ENCODE measurements around the gene BTBD7. TPM values are rescaled to one million over a fixed set of nuclear protein-coding genes. Genes with fewer than 3 reads are reported as not detected.

The BTBD7 gene
- total RNA-seq, 1 experiment from 2014 or later: 24.7 TPM

- H3K27ac ChIP-seq (ENCODE audit: low read length): no peak overlapping the region
Measured at GRCh38 chr14:93317210-93317874, 15.5 kb downstream of the BTBD7 start.

GRCh38 chr14:93316716-93317115, 16.1 kb downstream of the BTBD7 start:
- ATAC-seq: no peak
- Histone ChIP-seq H3K4me1 (ENCODE audit: control insufficient read depth, insufficient read depth, low read length) (peaks cover 22% of the 10 kb centered on the region), H3K27me3 (ENCODE audit: control insufficient read depth, insufficient read depth, low read length) (no peaks in the 10 kb centered on the region), H3K27ac (ENCODE audit: low read length) (no peak overlapping the region), H3K9me3 (ENCODE audit: control insufficient read depth, insufficient read depth, low read depth, low read length) (no peaks in the 10 kb centered on the region), H3K36me3 (ENCODE audit: control insufficient read depth, insufficient read depth, low read length) (no peaks in the 10 kb centered on the region), H3K4me3 (ENCODE audit: low read depth in 2 of 2, low read length in 2 of 2) (no peak overlapping the region)
- BruUV-seq (replicated peaks): no TSS peak
- intact Hi-C loops (cut with micrococcal nuclease; ENCODE audit: unreplicated experiment): no loop called here
- in situ Hi-C loops (cut with HindIII; ENCODE audit: low pct_unique_long_range_greater_than_20kb, low sequenced_read_pairs): no loop called here
- ChIA-PET CTCF (no interaction called here), POLR2A (interaction anchor here (0.6 kb wide), 1 partner anchor 85 kb away, joined by 3 read pairs; no protein-coding TSS in a partner anchor)
- no peak for DNase-seq (ENCODE audit: low read depth, low spot score)
- no peak for TF ChIP-seq REST (IDR thresholded peaks at IDR 0.05; ENCODE audit: insufficient read depth in 1 of 2, low read depth in 2 of 2, low read length in 1 of 2)
- TF ChIP-seq TCF7L2 (IDR thresholded peaks at IDR 0.05; ENCODE audit: low read depth, low read length): no peak
- no peak for TF ChIP-seq SIN3A (IDR thresholded peaks at IDR 0.05; ENCODE audit: borderline replicate concordance, insufficient read depth, low read depth, low read length)
- no peak for TF ChIP-seq CTCF (IDR thresholded peaks at IDR 0.05)

More at GRCh38 chr14:93317210-93317874, 15.5 kb downstream of the BTBD7 start:
- in situ Hi-C loops (cut with HindIII; ENCODE audit: low pct_unique_long_range_greater_than_20kb, low sequenced_read_pairs) (no loop called here), intact Hi-C loops (cut with micrococcal nuclease; ENCODE audit: unreplicated experiment) (no loop called here)
- TF ChIP-seq REST (IDR thresholded peaks at IDR 0.05; ENCODE audit: insufficient read depth in 1 of 2, low read depth in 2 of 2, low read length in 1 of 2) (no peak), TCF7L2 (IDR thresholded peaks at IDR 0.05; ENCODE audit: low read depth, low read length) (no peak), CTCF (IDR thresholded peaks at IDR 0.05) (no peak), POLR2AphosphoS5 (IDR thresholded peaks at IDR 0.05; ENCODE audit: low read depth, low read length) (no peak), SIN3A (IDR thresholded peaks at IDR 0.05; ENCODE audit: borderline replicate concordance, insufficient read depth, low read depth, low read length) (no peak)
- CTCF ChIA-PET: no interaction called here
- no peak for DNase-seq (ENCODE audit: low read depth, low spot score)
- no peak overlapping the region for H3K4me3 ChIP-seq (ENCODE audit: low read depth in 2 of 2, low read length in 2 of 2)
- POLR2A ChIA-PET: interaction anchor here (0.6 kb wide), 1 partner anchor 85 kb away, joined by 3 read pairs; no protein-coding TSS in a partner anchor
- BruUV-seq (replicated peaks): no TSS peak
- no peaks in the 10 kb centered on the region for H3K27me3 ChIP-seq (ENCODE audit: control insufficient read depth, insufficient read depth, low read length)
- H3K9me3 ChIP-seq (ENCODE audit: control insufficient read depth, insufficient read depth, low read depth, low read length): no peaks in the 10 kb centered on the region
- no peak for ATAC-seq
- H3K4me1 ChIP-seq (ENCODE audit: control insufficient read depth, insufficient read depth, low read length): peaks cover 22% of the 10 kb centered on the region
- H3K36me3 ChIP-seq (ENCODE audit: control insufficient read depth, insufficient read depth, low read length): no peaks in the 10 kb centered on the region

Measured in Panc1 (cell line).